NCI-H1436 treated with DMSO at 0.1 percent for 48 hours (cell line): ENCODE measurements around the gene RIMOC1.
"Not testable (repeated sequence)": the region's sequence is repeated elsewhere in the genome, so short reads cannot be mapped to it uniquely, and the experiment has no call there.

ENCODE experiments used
- DNase-seq: peaks from one replicate; lab custom pipeline; 2025; lab: John Stamatoyannopoulos, UW

RIMOC1 gene

GRCh38 chr5:41891066-41891707 lies 13.0 kb upstream of the RIMOC1 start:
- DNase-seq, result no peak

- DNase-seq, result no peak
Observed at GRCh38 chr5:41892031-41892430, 12.1 kb upstream of the RIMOC1 start.

GRCh38 chr5:41893074-41893851 lies 10.9 kb upstream of the RIMOC1 start:
- no peak for DNase-seq

- no peak for DNase-seq
Observed at GRCh38 chr5:41896230-41896629, 7.9 kb upstream of the RIMOC1 start.

GRCh38 chr5:41903382-41903891 lies 707 bp upstream of the RIMOC1 start:
- DNase-seq, result no peak

GRCh38 chr5:41906151-41906550 lies 2.0 kb downstream of the RIMOC1 start:
- no peak for DNase-seq

- no peak for DNase-seq
Observed at GRCh38 chr5:41908374-41909079, 4.4 kb downstream of the RIMOC1 start.

- no peak for DNase-seq
Observed at GRCh38 chr5:41918105-41918504, 14.0 kb downstream of the RIMOC1 start.

GRCh38 chr5:41921166-41921565 lies 17.0 kb downstream of the RIMOC1 start:
- no peak for DNase-seq

GRCh38 chr5:41921874-41922273 lies 17.7 kb downstream of the RIMOC1 start:
- DNase-seq, result no peak

- DNase-seq, result no peak
Observed at GRCh38 chr5:41924526-41924871, 20.4 kb downstream of the RIMOC1 start.

GRCh38 chr5:41924872-41925554 lies 20.9 kb downstream of the RIMOC1 start, which contains the start of gene FBXO4:
TSS of gene FBXO4 (plus strand) at chr5:41925281. CDS start at chr5:41925310, 29 bp downstream.
- DNase-seq, result peak; percentile 8

GRCh38 chr5:41925555-41925951 lies 21.4 kb downstream of the RIMOC1 start:
- DNase-seq, result no peak

- no peak for DNase-seq
Observed at GRCh38 chr5:41927604-41928003, 23.5 kb downstream of the RIMOC1 start.

- no peak for DNase-seq
Observed at GRCh38 chr5:41929035-41929434, 24.9 kb downstream of the RIMOC1 start.

- DNase-seq, result no peak
Observed at GRCh38 chr5:41932770-41933169, 28.6 kb downstream of the RIMOC1 start.

- no peak for DNase-seq
Observed at GRCh38 chr5:41935544-41935943, 31.4 kb downstream of the RIMOC1 start.

GRCh38 chr5:41940641-41941040 lies 36.5 kb downstream of the RIMOC1 start:
- DNase-seq, result no peak

- not testable (repeated sequence) for DNase-seq
Observed at GRCh38 chr5:41945332-41945955, 41.3 kb downstream of the RIMOC1 start.

- DNase-seq, result no peak
Observed at GRCh38 chr5:41951224-41951623, 47.1 kb downstream of the RIMOC1 start.
